IMR-90 (cell line): ENCODE results near the gene EPOP. TPM values are rescaled to one million over a fixed set of nuclear protein-coding genes. Genes with fewer than 3 reads are reported as not detected.

Source experiments
- ATAC-seq: fragments of 200-7000 bp; cut with Tn5 transposase; 2 replicates; pipeline ENCODE4 v1.9.1; 2020; ENCODE audit warnings: low read depth, mild to moderate bottlenecking, moderate library complexity
- BruUV-seq: library from RNA; stranded (reverse); fragments of 400-500 nt; replicated peaks from 2 replicates; lab custom pipeline; 2021; lab: Mats Ljungman, UMichigan
- CTCF ChIA-PET: fragments of 300-600 bp; formaldehyde crosslinking; extraction: SDS; loops from one replicate; lab custom pipeline; 2021; ENCODE audit warnings: antibody characterized with exemption; lab: Yijun Ruan, JAX
- POLR2A ChIA-PET: fragments of 300-600 bp; sonication (Branson Sonifier 250); formaldehyde crosslinking; loops from one replicate; lab custom pipeline; 2022; ENCODE audit warnings: antibody characterized with exemption; ENCODE audit not compliant: unreplicated experiment; lab: Charles Lee
- DNase-seq: peaks from one replicate; pipeline ENCODE4 v3.0.0; 2013
- H2AFZ ChIP-seq: replicated peaks from 2 replicates; pipeline ENCODE3; 2013; ENCODE audit warnings: low read length, mild to moderate bottlenecking; ENCODE audit not compliant: poor library complexity
- H2AK5ac ChIP-seq: 2 replicates; pipeline ENCODE4 v1.6.1; 2013; ENCODE audit warnings: low read depth, low read length, inconsistent platforms
- H2AK9ac ChIP-seq: replicated peaks from 2 replicates; pipeline ENCODE3; 2013; ENCODE audit warnings: mild to moderate bottlenecking, low read depth, low read length, moderate library complexity; ENCODE audit not compliant: poor library complexity
- H2BK120ac ChIP-seq: 2 replicates; pipeline ENCODE4 v1.6.1; 2013; ENCODE audit warnings: low read depth, low read length, inconsistent platforms
- H2BK15ac ChIP-seq: 3 replicates; pipeline ENCODE4 v1.6.1; 2013; ENCODE audit warnings: low read depth, low read length, inconsistent platforms
- H2BK20ac ChIP-seq: 2 replicates; pipeline ENCODE4 v1.6.1; 2013; ENCODE audit warnings: low read depth, mild to moderate bottlenecking, inconsistent platforms, low read length, moderate library complexity
- H2BK5ac ChIP-seq: 2 replicates; pipeline ENCODE4 v1.6.1; 2013; ENCODE audit warnings: mild to moderate bottlenecking, low read depth, low read length, inconsistent platforms; ENCODE audit not compliant: poor library complexity, severe bottlenecking
- H3K14ac ChIP-seq: replicated peaks from 2 replicates; pipeline ENCODE4 v1.6.1; 2013; ENCODE audit warnings: low read depth, low read length, inconsistent platforms
- H3K18ac ChIP-seq: 2 replicates; pipeline ENCODE4 v1.6.1; 2013; ENCODE audit warnings: low read depth, low read length, control low read depth
- H3K23ac ChIP-seq: 2 replicates; pipeline ENCODE4 v1.6.1; 2013; ENCODE audit warnings: low read depth, low read length, inconsistent platforms
- H3K27ac ChIP-seq: 2 replicates; pipeline ENCODE4 v1.5.1; 2013; ENCODE audit warnings: mild to moderate bottlenecking, control low read depth, low read length; ENCODE audit not compliant: insufficient read depth
- H3K27me3 ChIP-seq: 2 replicates; pipeline ENCODE4 v1.6.1; 2013; ENCODE audit warnings: low read length; ENCODE audit not compliant: control insufficient read depth, insufficient read depth
- H3K36me3 ChIP-seq: 2 replicates; pipeline ENCODE4 v1.6.1; 2013; ENCODE audit warnings: low read length, mixed read lengths; ENCODE audit not compliant: control insufficient read depth, insufficient read depth
- H3K4ac ChIP-seq: 2 replicates; pipeline ENCODE4 v1.6.1; 2013; ENCODE audit warnings: low read depth, low read length, inconsistent platforms
- H3K4me1 ChIP-seq: 2 replicates; pipeline ENCODE4 v1.6.1; 2013; ENCODE audit warnings: low read length, mixed read lengths; ENCODE audit not compliant: control insufficient read depth, insufficient read depth
- H3K4me2 ChIP-seq: 2 replicates; pipeline ENCODE4 v1.6.1; 2013; ENCODE audit warnings: low read depth, mild to moderate bottlenecking, control low read depth, low read length, moderate library complexity
- H3K4me3 ChIP-seq: 2 replicates; pipeline ENCODE4 v1.5.1; 2013; ENCODE audit warnings: low read depth, mild to moderate bottlenecking, control low read depth, low read length, moderate library complexity; ENCODE audit not compliant: insufficient read depth
- H3K56ac ChIP-seq: 2 replicates; pipeline ENCODE4 v1.6.1; 2013; ENCODE audit warnings: low read length, inconsistent platforms; ENCODE audit not compliant: insufficient read depth; ENCODE audit errors: extremely low read depth
- H3K79me1 ChIP-seq, 2 experiments: 2 replicates each; pipeline ENCODE4 v1.6.1; 2013; ENCODE audit warnings: low read length in 2 of 2, inconsistent platforms in 1 of 2, low read depth in 1 of 2
- H3K9ac ChIP-seq: 2 replicates; pipeline ENCODE4 v1.6.1; 2013; ENCODE audit warnings: low read depth, low read length, control low read depth
- H3K9me1 ChIP-seq: 2 replicates; pipeline ENCODE4 v1.6.1; 2013; ENCODE audit warnings: low read length, inconsistent platforms; ENCODE audit not compliant: insufficient read depth
- H3K9me3 ChIP-seq: 2 replicates; pipeline ENCODE4 v1.6.1; 2013; ENCODE audit warnings: low read length; ENCODE audit not compliant: control insufficient read depth, insufficient read depth
- H4K20me1 ChIP-seq: 2 replicates; pipeline ENCODE4 v1.6.1; 2013; ENCODE audit warnings: low read length, inconsistent platforms; ENCODE audit not compliant: insufficient read depth
- H4K5ac ChIP-seq: 2 replicates; pipeline ENCODE4 v1.6.1; 2013; ENCODE audit warnings: mild to moderate bottlenecking, low read depth, low read length, control low read depth
- H4K8ac ChIP-seq, 2 experiments: 2 replicates each; pipeline ENCODE4 v1.6.1; 2013; ENCODE audit warnings: low read depth in 2 of 2, low read length in 2 of 2, control low read depth in 1 of 2, inconsistent platforms in 1 of 2
- H4K91ac ChIP-seq: 2 replicates; pipeline ENCODE4 v1.6.1; 2013; ENCODE audit warnings: low read depth, low read length, inconsistent platforms; ENCODE audit not compliant: insufficient read depth
- SMC3 ChIP-seq: fragments of 150-350 bp; IDR thresholded peaks from 2 replicates; pipeline ENCODE4 v1.6.1; 2016; ENCODE audit warnings: low read depth, mild to moderate bottlenecking, antibody characterized with exemption, low read length, moderate library complexity
- WGBS, 2 experiments: methylation state at CpG; one replicate each; pipeline versions ENCODE4 v1.1.5 to v1.1.7; 2013; ENCODE audit warnings: missing lambda C conversion rate in 2 of 2; ENCODE audit not compliant: insufficient read length in 1 of 2; ENCODE audit errors: extremely low coverage in 2 of 2; 5-methylcytosine and 5-hydroxymethylcytosine counted together
- dilution Hi-C: fragments of 300-500 bp; cut with HindIII; formaldehyde crosslinking; loops from one replicate; pipeline ENCODE4 v1.14.3; 2018; ENCODE audit warnings: low sequenced_read_pairs; ENCODE audit not compliant: unreplicated experiment
- in situ Hi-C: fragments of 300-500 bp; cut with MboI; formaldehyde crosslinking; loops from 3 replicates; pipeline ENCODE4 v1.14.3; 2019; ENCODE audit warnings: low sequenced_read_pairs, inconsistent platforms, mixed read lengths
- intact Hi-C: fragments of 100-400 bp; cut with micrococcal nuclease; formaldehyde crosslinking; loops from 2 replicates; pipeline ENCODE4 v1.10.0; 2022
- polyA plus RNA-seq, 3 experiments: library from polyadenylated mRNA; depleted of rRNA; stranded (reverse); fragments of >200 nt; gene quantifications; 2 replicates each; pipeline ENCODE4 v1.2.3, GENCODE V29; 2012; ENCODE audit warnings: low replicate concordance in 1 of 3
- total RNA-seq: library from RNA; depleted of rRNA; stranded (reverse); fragments of >200 nt; gene quantifications from 2 replicates; pipeline ENCODE4 v1.2.3, GENCODE V29; 2012

EPOP gene
- total and polyA plus RNA-seq, 2 of the 4 experiments (the other 2 are of a cell fraction): 0.36 to 0.82 TPM

DNA sequence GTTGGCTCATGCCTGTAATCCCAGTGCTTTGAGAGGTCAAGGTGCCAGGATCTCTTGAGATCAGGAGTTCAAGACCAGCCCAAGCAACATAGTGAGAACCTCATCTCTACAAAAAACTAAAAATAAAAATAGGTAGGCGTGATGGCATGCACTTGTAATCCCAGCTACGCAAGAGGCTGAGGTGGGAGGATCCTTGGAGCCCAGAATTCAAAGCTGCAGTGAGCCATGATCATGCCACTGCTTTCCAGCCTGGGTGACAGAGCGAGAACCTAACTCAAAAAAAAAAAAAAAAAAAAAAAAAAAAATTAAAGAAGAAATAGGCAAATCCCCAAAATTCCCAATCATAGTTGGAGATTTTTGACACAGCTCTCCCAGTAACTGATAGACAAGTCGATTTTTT, 36.8 kb downstream of the EPOP start:
- H3K27me3 ChIP-seq: peaks cover 12% of the 10 kb centered on the region
- H3K4me1 ChIP-seq: no peaks in the 10 kb centered on the region
- H3K9me1 ChIP-seq: no peaks in the 10 kb centered on the region
- H3K4me3 ChIP-seq: no peak overlapping the region
- no peak overlapping the region for H2AFZ ChIP-seq
- intact Hi-C loops (no loop called here), in situ Hi-C loops (no loop called here), dilution Hi-C loops (no loop called here)
- H3K4ac ChIP-seq: no peak overlapping the region
- no CpG with 5 or more reads among the region's 4 CpGs for WGBS, 2 experiments
- no peak for DNase-seq
- no peak overlapping the region for H4K91ac ChIP-seq
- ChIA-PET CTCF (interaction anchor here (0.6 kb wide), 1 partner anchor 11 kb away, joined by 3 read pairs; no protein-coding TSS in a partner anchor), POLR2A (no interaction called here)
- no peak overlapping the region for H3K27ac ChIP-seq
- H4K20me1 ChIP-seq: no peaks in the 10 kb centered on the region
- no peak overlapping the region for H4K8ac ChIP-seq
- no peaks in the 10 kb centered on the region for H3K79me1 ChIP-seq
- no peak overlapping the region for H2AK5ac ChIP-seq
- H3K56ac ChIP-seq: no peak overlapping the region
- ATAC-seq: no peak
- H2BK5ac ChIP-seq: no peak overlapping the region
- no peak overlapping the region for H2BK120ac ChIP-seq
- no peak overlapping the region for H3K4me2 ChIP-seq
- no peak overlapping the region for H2AK9ac ChIP-seq
- no peak overlapping the region for H3K14ac ChIP-seq
- H3K23ac ChIP-seq: no peak overlapping the region
- H3K9ac ChIP-seq: no peak overlapping the region
- H3K36me3 ChIP-seq: no peaks in the 10 kb centered on the region
- BruUV-seq: no TSS peak
- no peak overlapping the region for H3K18ac ChIP-seq
- no peak overlapping the region for H2BK15ac ChIP-seq
- no peaks in the 10 kb centered on the region for H3K9me3 ChIP-seq
- TF ChIP-seq SMC3: no peak
- H2BK20ac ChIP-seq: no peak overlapping the region
- no peak overlapping the region for H4K5ac ChIP-seq
